MV-4-11 (cell line): ENCODE data around the gene CD6.

ENCODE experiments used
- DNase-seq: peaks from one replicate; lab custom pipeline; 2025; lab: John Stamatoyannopoulos, UW

Gene CD6

GRCh38 chr11:60971520-60971919 is at the start of gene CD6:
CD6 (plus strand) TSS chr11:60971680; CDS start chr11:60971866, 186 bp downstream.
- DNase-seq, result no peak

GRCh38 chr11:60921777-60922335 is 49.6 kb upstream of the CD6 start:
- DNase-seq, result no peak

- no peak for DNase-seq
Measured at GRCh38 chr11:60922906-60923305, 48.6 kb upstream of the CD6 start.

GRCh38 chr11:60923326-60923725 is 48.2 kb upstream of the CD6 start:
- no peak for DNase-seq

GRCh38 chr11:60923800-60924109 is 47.7 kb upstream of the CD6 start:
- no peak for DNase-seq

GRCh38 chr11:60924110-60924905 is 47.2 kb upstream of the CD6 start, which contains the start of gene TMEM132A:
TMEM132A (plus strand) TSS chr11:60924460; CDS start chr11:60924634, 174 bp downstream.
- no peak for DNase-seq

- DNase-seq, result no peak
Measured at GRCh38 chr11:60924906-60925853, 46.3 kb upstream of the CD6 start.

GRCh38 chr11:60925868-60926267 is 45.6 kb upstream of the CD6 start:
- no peak for DNase-seq

GRCh38 chr11:60926500-60926899 is 45.0 kb upstream of the CD6 start:
- no peak for DNase-seq

- DNase-seq, result no peak
Measured at GRCh38 chr11:60927061-60927592, 44.4 kb upstream of the CD6 start.

- DNase-seq, result no peak
Measured at GRCh38 chr11:60927600-60927999, 43.9 kb upstream of the CD6 start.

GRCh38 chr11:60928563-60929001 is 42.9 kb upstream of the CD6 start:
- DNase-seq, result no peak

GRCh38 chr11:60929764-60930163 is 41.7 kb upstream of the CD6 start:
- no peak for DNase-seq

- no peak for DNase-seq
Measured at GRCh38 chr11:60930394-60930793, 41.1 kb upstream of the CD6 start.

GRCh38 chr11:60931917-60932316 is 39.6 kb upstream of the CD6 start:
- DNase-seq, result no peak

GRCh38 chr11:60932605-60933356 is 38.7 kb upstream of the CD6 start:
- DNase-seq, result no peak

- no peak for DNase-seq
Measured at GRCh38 chr11:60933416-60934123, 37.9 kb upstream of the CD6 start.

GRCh38 chr11:60934124-60934789 is 37.2 kb upstream of the CD6 start:
- DNase-seq, result no peak

GRCh38 chr11:60934790-60935605 is 36.5 kb upstream of the CD6 start:
- DNase-seq, result no peak
